IPS DF 6.9 (cell line): Measurements from ENCODE around the gene RPP38.

ENCODE experiments used
- DNase-seq: peaks from one replicate; pipeline ENCODE4 v3.0.0-alpha.2; 2013; ENCODE audit warnings: low read depth, low spot score
- H3K27ac ChIP-seq: one replicate; pipeline ENCODE4 v1.5.1; 2013; ENCODE audit warnings: low read length, control low read depth
- H3K27me3 ChIP-seq: 2 replicates; pipeline ENCODE4 v1.6.1; 2013; ENCODE audit warnings: mild to moderate bottlenecking, low read length; ENCODE audit not compliant: control insufficient read depth, insufficient read depth
- H3K36me3 ChIP-seq: 2 replicates; pipeline ENCODE4 v1.6.1; 2013; ENCODE audit warnings: low read length; ENCODE audit not compliant: control insufficient read depth, insufficient read depth
- H3K4me1 ChIP-seq: 2 replicates; pipeline ENCODE4 v1.6.1; 2013; ENCODE audit warnings: low read length; ENCODE audit not compliant: control insufficient read depth, insufficient read depth
- H3K4me3 ChIP-seq: 2 replicates; pipeline ENCODE4 v1.5.1; 2013; ENCODE audit warnings: mild to moderate bottlenecking, low read length
- H3K9me3 ChIP-seq: 2 replicates; pipeline ENCODE4 v1.6.1; 2013; ENCODE audit warnings: low read length, inconsistent platforms; ENCODE audit not compliant: control insufficient read depth, insufficient read depth
- WGBS: extraction: QIAGEN DNeasy Blood & Tissue Kit; methylation state at CpG from one replicate; pipeline ENCODE4 v1.1.7; 2013; ENCODE audit warnings: mixed read lengths, missing lambda C conversion rate; ENCODE audit not compliant: insufficient read length, insufficient coverage; 5-methylcytosine and 5-hydroxymethylcytosine counted together

The RPP38 gene

GRCh38 chr10:15106352-15107013, 9.3 kb downstream of the RPP38 start:
- Histone ChIP-seq H3K27ac (no peak overlapping the region), H3K27me3 (no peaks in the 10 kb centered on the region), H3K9me3 (no peaks in the 10 kb centered on the region), H3K4me3 (no peak overlapping the region), H3K4me1 (no peaks in the 10 kb centered on the region), H3K36me3 (peaks cover 4% of the 10 kb centered on the region; the same call in 1 of the 2 replicates)
- DNase-seq: no peak
- WGBS: no CpG with 5 or more reads among the region's 8 CpGs

GRCh38 chr10:15112657-15113056, 15.5 kb downstream of the RPP38 start:
- WGBS: no CpG with 5 or more reads among the region's 13 CpGs
- H3K36me3 ChIP-seq: no peaks in the 10 kb centered on the region; the same call in 1 of the 2 replicates
- no peaks in the 10 kb centered on the region for H3K27me3 ChIP-seq

GRCh38 chr10:15113766-15114165, 16.6 kb downstream of the RPP38 start:
- H3K9me3 ChIP-seq: no peaks in the 10 kb centered on the region
- no peaks in the 10 kb centered on the region; the same call in 1 of the 2 replicates for H3K36me3 ChIP-seq
- WGBS: no CpG with 5 or more reads among the region's 4 CpGs
- no peak overlapping the region for H3K4me3 ChIP-seq
- H3K4me1 ChIP-seq: no peaks in the 10 kb centered on the region
- H3K27me3 ChIP-seq: no peaks in the 10 kb centered on the region
- H3K27ac ChIP-seq: no peak overlapping the region
- DNase-seq: no peak

More at GRCh38 chr10:15112657-15113056, 15.5 kb downstream of the RPP38 start:
- Histone ChIP-seq H3K4me3 (no peak overlapping the region), H3K4me1 (no peaks in the 10 kb centered on the region), H3K27ac (no peak overlapping the region), H3K9me3 (no peaks in the 10 kb centered on the region)
- DNase-seq: no peak

- Histone ChIP-seq H3K36me3 (no peaks in the 10 kb centered on the region), H3K4me3 (no peak overlapping the region), H3K27me3 (no peaks in the 10 kb centered on the region), H3K27ac (no peak overlapping the region), H3K4me1 (no peaks in the 10 kb centered on the region), H3K9me3 (no peaks in the 10 kb centered on the region)
- no CpG with 5 or more reads among the region's 5 CpGs for WGBS
- DNase-seq: no peak
Measured at GRCh38 chr10:15116225-15116624, 19.1 kb downstream of the RPP38 start.

- Histone ChIP-seq H3K9me3 (no peaks in the 10 kb centered on the region), H3K27ac (no peak overlapping the region), H3K36me3 (no peaks in the 10 kb centered on the region), H3K4me3 (no peak overlapping the region), H3K4me1 (no peaks in the 10 kb centered on the region), H3K27me3 (no peaks in the 10 kb centered on the region)
- DNase-seq: no peak
- WGBS: no CpG with 5 or more reads among the region's 1 CpG
Measured at GRCh38 chr10:15118615-15119014, 21.5 kb downstream of the RPP38 start.

- H3K4me3 ChIP-seq: no peak overlapping the region
- no peaks in the 10 kb centered on the region for H3K9me3 ChIP-seq
- no peak for DNase-seq
- no peaks in the 10 kb centered on the region for H3K27me3 ChIP-seq
- WGBS: no CpG with 5 or more reads among the region's 5 CpGs
- no peaks in the 10 kb centered on the region for H3K4me1 ChIP-seq
- no peaks in the 10 kb centered on the region for H3K36me3 ChIP-seq
- H3K27ac ChIP-seq: no peak overlapping the region
Measured at GRCh38 chr10:15120523-15120922, 23.4 kb downstream of the RPP38 start.

GRCh38 chr10:15121707-15122106, 24.6 kb downstream of the RPP38 start:
- WGBS: no CpG with 5 or more reads among the region's 1 CpG
- no peaks in the 10 kb centered on the region for H3K4me1 ChIP-seq
- no peak overlapping the region for H3K27ac ChIP-seq
- H3K4me3 ChIP-seq: no peak overlapping the region
- H3K36me3 ChIP-seq: no peaks in the 10 kb centered on the region
- DNase-seq: no peak
- no peaks in the 10 kb centered on the region for H3K9me3 ChIP-seq
- no peaks in the 10 kb centered on the region for H3K27me3 ChIP-seq

- no CpG with 5 or more reads among the region's 9 CpGs for WGBS
- Histone ChIP-seq H3K4me1 (no peaks in the 10 kb centered on the region), H3K4me3 (no peak overlapping the region), H3K27ac (no peak overlapping the region), H3K36me3 (no peaks in the 10 kb centered on the region), H3K9me3 (no peaks in the 10 kb centered on the region), H3K27me3 (no peaks in the 10 kb centered on the region)
- no peak for DNase-seq
Measured at GRCh38 chr10:15122477-15123030, 25.4 kb downstream of the RPP38 start.

GRCh38 chr10:15123749-15124184, 26.6 kb downstream of the RPP38 start:
- H3K4me1 ChIP-seq: no peaks in the 10 kb centered on the region
- H3K27me3 ChIP-seq: no peaks in the 10 kb centered on the region
- no peak overlapping the region for H3K4me3 ChIP-seq
- no peak overlapping the region for H3K27ac ChIP-seq
- no peaks in the 10 kb centered on the region for H3K9me3 ChIP-seq
- no peaks in the 10 kb centered on the region for H3K36me3 ChIP-seq
- DNase-seq: no peak
- WGBS: no CpG with 5 or more reads among the region's 3 CpGs

GRCh38 chr10:15124190-15124589, 27.0 kb downstream of the RPP38 start:
- no peak overlapping the region for H3K27ac ChIP-seq
- H3K4me1 ChIP-seq: no peaks in the 10 kb centered on the region
- no peaks in the 10 kb centered on the region for H3K27me3 ChIP-seq
- no CpG with 5 or more reads among the region's 9 CpGs for WGBS
- H3K9me3 ChIP-seq: no peaks in the 10 kb centered on the region
- H3K4me3 ChIP-seq: no peak overlapping the region
- H3K36me3 ChIP-seq: no peaks in the 10 kb centered on the region
- no peak for DNase-seq

- H3K4me1 ChIP-seq: no peaks in the 10 kb centered on the region
- no peaks in the 10 kb centered on the region for H3K36me3 ChIP-seq
- no peak for DNase-seq
- no peak overlapping the region for H3K4me3 ChIP-seq
- H3K27ac ChIP-seq: no peak overlapping the region
- no peaks in the 10 kb centered on the region for H3K9me3 ChIP-seq
- H3K27me3 ChIP-seq: no peaks in the 10 kb centered on the region
- WGBS: no CpG with 5 or more reads among the region's 3 CpGs
Measured at GRCh38 chr10:15124908-15125307, 27.8 kb downstream of the RPP38 start.
